ENCODE data around the gene MICU1. TPM values are rescaled to one million over a fixed set of nuclear protein-coding genes. Genes with fewer than 3 reads are reported as not detected.

MICU1 gene
- total RNA-seq, 2 experiments from 2014 or later = 9.4 to 12.1 TPM

DNA sequence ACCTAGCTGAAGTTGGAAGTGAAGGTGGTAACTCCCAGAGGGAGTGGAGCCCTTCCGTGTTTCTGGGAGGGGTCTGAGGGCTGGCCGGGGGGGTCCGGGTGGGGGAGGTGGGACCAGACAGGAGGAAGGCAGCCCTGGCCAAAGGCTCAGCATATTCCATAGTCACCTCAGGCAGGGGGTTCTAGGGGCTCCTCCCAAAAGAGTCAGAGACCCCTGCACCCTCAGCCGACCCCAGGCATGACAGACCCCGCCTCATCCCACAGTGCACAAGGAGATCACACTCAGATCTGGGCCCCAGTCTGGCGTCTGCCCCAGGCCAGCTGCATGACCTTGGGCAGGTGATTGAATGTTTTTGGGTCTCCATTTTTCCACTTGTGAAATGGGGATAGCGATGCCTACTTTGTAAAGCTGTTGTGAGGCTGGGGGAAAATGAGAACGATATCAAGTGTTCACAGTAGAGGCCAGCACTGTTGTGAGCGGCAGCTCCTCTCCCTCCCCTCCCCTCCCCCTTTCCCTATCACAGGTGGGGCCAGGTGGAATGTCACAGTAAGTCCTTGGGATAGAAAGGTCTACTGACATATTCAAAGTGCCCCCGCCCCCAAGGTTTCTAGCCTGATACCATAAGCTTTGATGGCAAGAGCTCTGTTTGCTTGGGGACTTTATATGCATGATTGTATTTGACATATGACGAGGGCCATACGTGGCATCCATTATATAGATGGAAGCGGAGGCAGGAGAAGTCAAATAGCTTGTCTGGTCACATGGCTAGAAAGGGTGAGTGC, 304.4 kb downstream of the MICU1 start:
- H3K27ac ChIP-seq (ENCODE audit: low read depth in 1 of 2, low read length in 2 of 2) = peak overlapping the region; percentile 84 to 95
- H3K9me3 ChIP-seq (ENCODE audit: control insufficient read depth in 1 of 2, insufficient read depth in 1 of 2, low read length in 2 of 2) = no peaks in the 10 kb centered on the region
- no peaks in the 10 kb centered on the region for H3K9me3 Mint-ChIP-seq
- no peak for ATAC-seq (ENCODE audit: poor library complexity)
- TF ChIP-seq, protein P1, sequence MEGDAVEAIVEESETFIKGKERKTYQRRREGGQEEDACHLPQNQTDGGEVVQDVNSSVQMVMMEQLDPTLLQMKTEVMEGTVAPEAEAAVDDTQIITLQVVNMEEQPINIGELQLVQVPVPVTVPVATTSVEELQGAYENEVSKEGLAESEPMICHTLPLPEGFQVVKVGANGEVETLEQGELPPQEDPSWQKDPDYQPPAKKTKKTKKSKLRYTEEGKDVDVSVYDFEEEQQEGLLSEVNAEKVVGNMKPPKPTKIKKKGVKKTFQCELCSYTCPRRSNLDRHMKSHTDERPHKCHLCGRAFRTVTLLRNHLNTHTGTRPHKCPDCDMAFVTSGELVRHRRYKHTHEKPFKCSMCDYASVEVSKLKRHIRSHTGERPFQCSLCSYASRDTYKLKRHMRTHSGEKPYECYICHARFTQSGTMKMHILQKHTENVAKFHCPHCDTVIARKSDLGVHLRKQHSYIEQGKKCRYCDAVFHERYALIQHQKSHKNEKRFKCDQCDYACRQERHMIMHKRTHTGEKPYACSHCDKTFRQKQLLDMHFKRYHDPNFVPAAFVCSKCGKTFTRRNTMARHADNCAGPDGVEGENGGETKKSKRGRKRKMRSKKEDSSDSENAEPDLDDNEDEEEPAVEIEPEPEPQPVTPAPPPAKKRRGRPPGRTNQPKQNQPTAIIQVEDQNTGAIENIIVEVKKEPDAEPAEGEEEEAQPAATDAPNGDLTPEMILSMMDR (IDR thresholded peaks at IDR 0.05) = no peak
- no peak overlapping the region for H3K4me3 ChIP-seq (ENCODE audit: low read length)
- H3K4me1 ChIP-seq (ENCODE audit: insufficient read depth, low read length) = peaks cover 88% of the 10 kb centered on the region
- DNase-seq = no peak
- intact Hi-C loops (cut with DNase I, micrococcal nuclease) = no loop called here
- ChIA-PET CTCF (interaction anchor here (0.9 to 2.9 kb wide), 9 partner anchors 10 to 99 kb away, joined by 3 to 11 read pairs (median 4); partner anchors contain the start of gene DDIT4), POLR2A (interaction anchor here (0.9 to 8.5 kb wide), 13 partner anchors 10 to 262 kb away, joined by 3 to 93 read pairs (median 6); partner anchors contain the start of genes ANAPC16, ASCC1 and DDIT4)
- H3K27me3 Mint-ChIP-seq = no peaks in the 10 kb centered on the region
- no peaks in the 10 kb centered on the region for H3K36me3 Mint-ChIP-seq (ENCODE audit: low read depth)
- peaks cover 78% of the 10 kb centered on the region for H3K4me1 Mint-ChIP-seq (ENCODE audit: low read depth)
- peak overlapping the region; percentile 57 for H3K4me3 Mint-ChIP-seq
- no peaks in the 10 kb centered on the region for H3K27me3 ChIP-seq (ENCODE audit: control insufficient read depth in 1 of 2, insufficient read depth in 2 of 2, low read length in 2 of 2)
- peak overlapping the region; percentile 91 for H3K27ac Mint-ChIP-seq
- no peaks in the 10 kb centered on the region for H3K36me3 ChIP-seq (ENCODE audit: insufficient read depth, low read length)

DNA sequence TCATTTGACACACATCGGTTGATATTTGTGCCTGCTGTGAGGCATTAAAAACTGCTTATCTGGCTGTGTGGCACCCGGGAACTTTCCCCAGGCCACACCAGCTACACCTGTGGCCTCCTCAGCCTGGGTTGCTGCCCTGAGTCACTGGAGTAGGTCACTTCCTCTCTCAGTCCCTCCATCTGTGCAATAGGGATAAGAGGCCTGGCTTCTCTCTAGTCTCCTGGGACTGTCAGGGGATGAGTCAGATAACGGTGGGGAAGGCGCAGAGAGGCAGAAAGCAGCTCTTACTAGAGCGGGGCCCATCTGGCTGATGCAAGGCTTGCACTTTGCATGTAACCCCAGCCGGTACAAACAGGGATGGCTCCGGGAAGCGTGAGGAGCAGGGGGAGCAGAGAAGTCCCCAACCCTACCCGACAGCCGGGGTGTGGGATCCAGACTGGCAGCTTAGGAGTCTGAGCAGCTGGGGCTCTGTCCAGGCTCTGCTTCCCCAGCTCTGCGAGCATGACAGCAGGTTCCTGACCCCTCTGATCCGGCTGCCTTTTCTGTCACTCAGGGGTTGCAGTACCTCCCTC, 305.1 kb downstream of the MICU1 start:
- H3K36me3 ChIP-seq (ENCODE audit: insufficient read depth, low read length) = no peaks in the 10 kb centered on the region
- no peaks in the 10 kb centered on the region for H3K36me3 Mint-ChIP-seq (ENCODE audit: low read depth)
- intact Hi-C loops (cut with DNase I, micrococcal nuclease) = loop anchor here in 1 of 2 experiments (1.0 kb wide), 3 partner anchors 11 to 23 kb away; no protein-coding TSS in a partner anchor

More for the DNA sequence above, 305.1 kb downstream of the MICU1 start:
- H3K9me3 ChIP-seq (ENCODE audit: control insufficient read depth in 1 of 2, insufficient read depth in 1 of 2, low read length in 2 of 2) = no peaks in the 10 kb centered on the region
- peaks cover 92% of the 10 kb centered on the region for H3K4me1 ChIP-seq (ENCODE audit: insufficient read depth, low read length)
- H3K27me3 ChIP-seq (ENCODE audit: control insufficient read depth in 1 of 2, insufficient read depth in 2 of 2, low read length in 2 of 2) = no peaks in the 10 kb centered on the region
- H3K27ac ChIP-seq (ENCODE audit: low read depth in 1 of 2, low read length in 2 of 2) = peak overlapping the region; percentile 84 to 95
- Mint-ChIP-seq H3K27ac (peak overlapping the region; percentile 91), H3K9me3 (no peaks in the 10 kb centered on the region), H3K4me3 (peak overlapping the region; percentile 57), H3K4me1 (ENCODE audit: low read depth) (peaks cover 81% of the 10 kb centered on the region), H3K27me3 (no peaks in the 10 kb centered on the region)
- TF ChIP-seq, protein P1 (IDR thresholded peaks at IDR 0.05) = no peak
- ChIA-PET POLR2A (interaction anchor here (0.7 to 8.5 kb wide), 21 partner anchors 11 to 261 kb away, joined by 3 to 93 read pairs (median 5); partner anchors contain the start of genes ANAPC16, ASCC1, DDIT4 and SPOCK2), CTCF (interaction anchor here (0.9 to 2.9 kb wide), 9 partner anchors 11 to 98 kb away, joined by 3 to 11 read pairs (median 4); partner anchors contain the start of gene DDIT4)
- ATAC-seq (ENCODE audit: poor library complexity) (peak; percentile 17), DNase-seq (peak in 10 of 14 experiments; percentile 32 to 86 (median 58))
- H3K4me3 ChIP-seq (ENCODE audit: low read length) = no peak overlapping the region
